ENCODE data around the gene CBL.
A peak's percentile ranks its signal among the peaks of the same experiment; 100 is the strongest.

The CBL gene

GRCh38 chr11:119267645-119268044 lies 61.5 kb downstream of the CBL start:
- TF ChIP-seq CTCF (IDR thresholded peaks at IDR 0.05; ENCODE audit: low read depth, low read length) (no peak), MYC (IDR thresholded peaks at IDR 0.05; ENCODE audit: low read depth, low read length) (no peak), POLR2A (IDR thresholded peaks at IDR 0.05; ENCODE audit: extremely low read depth, insufficient read length) (no peak)
- TF ChIP-seq, protein P1, sequence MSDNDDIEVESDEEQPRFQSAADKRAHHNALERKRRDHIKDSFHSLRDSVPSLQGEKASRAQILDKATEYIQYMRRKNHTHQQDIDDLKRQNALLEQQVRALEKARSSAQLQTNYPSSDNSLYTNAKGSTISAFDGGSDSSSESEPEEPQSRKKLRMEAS (IDR thresholded peaks at IDR 0.05; ENCODE audit: low read depth, low read length), result no peak
- no peak overlapping the region for H3K4me3 ChIP-seq (ENCODE audit: low read depth, low read length)
- no peak for DNase-seq (ENCODE audit: low read depth)

GRCh38 chr11:119273721-119274120 lies 67.6 kb downstream of the CBL start:
- TF ChIP-seq MYC (IDR thresholded peaks at IDR 0.05; ENCODE audit: low read depth, low read length), result no peak
- TF ChIP-seq CTCF (IDR thresholded peaks at IDR 0.05; ENCODE audit: low read depth, low read length), result no peak
- no peak for TF ChIP-seq POLR2A (IDR thresholded peaks at IDR 0.05; ENCODE audit: extremely low read depth, insufficient read length)
- TF ChIP-seq, protein P1 (IDR thresholded peaks at IDR 0.05; ENCODE audit: low read depth, low read length), result no peak
- no peak for DNase-seq (ENCODE audit: low read depth)
- H3K4me3 ChIP-seq (ENCODE audit: low read depth, low read length), result no peak overlapping the region

GRCh38 chr11:119277660-119278059 lies 71.5 kb downstream of the CBL start:
- TF ChIP-seq, protein P1 (IDR thresholded peaks at IDR 0.05; ENCODE audit: low read depth, low read length), result no peak
- TF ChIP-seq MYC (IDR thresholded peaks at IDR 0.05; ENCODE audit: low read depth, low read length) (no peak), CTCF (IDR thresholded peaks at IDR 0.05; ENCODE audit: low read depth, low read length) (no peak)
- H3K4me3 ChIP-seq (ENCODE audit: low read depth, low read length), result no peak overlapping the region
- no peak for DNase-seq (ENCODE audit: low read depth)

GRCh38 chr11:119282495-119282894 lies 76.4 kb downstream of the CBL start:
- peak; percentile 77 for DNase-seq (ENCODE audit: low read depth)

GRCh38 chr11:119284344-119285157 lies 78.4 kb downstream of the CBL start:
- peak; percentile 65 for DNase-seq (ENCODE audit: low read depth)
- TF ChIP-seq, protein P1 (IDR thresholded peaks at IDR 0.05; ENCODE audit: low read depth, low read length), result 0 out of 2 replicates have a peak, but pooled peaks have one; percentile 14
- TF ChIP-seq CTCF (IDR thresholded peaks at IDR 0.05; ENCODE audit: low read depth, low read length), result peak; percentile 47
- TF ChIP-seq MYC (IDR thresholded peaks at IDR 0.05; ENCODE audit: low read depth, low read length), result 0 out of 2 replicates have a peak, but pooled peaks have one; percentile 11
- no peak for TF ChIP-seq POLR2A (IDR thresholded peaks at IDR 0.05; ENCODE audit: extremely low read depth, insufficient read length)
- H3K4me3 ChIP-seq (ENCODE audit: low read depth, low read length), result no peak overlapping the region

More at GRCh38 chr11:119282495-119282894, 76.4 kb downstream of the CBL start:
- H3K4me3 ChIP-seq (ENCODE audit: low read depth, low read length), result no peak overlapping the region
- TF ChIP-seq, protein P1 (IDR thresholded peaks at IDR 0.05; ENCODE audit: low read depth, low read length), result 0 out of 2 replicates have a peak, but pooled peaks have one; percentile 14
- no peak for TF ChIP-seq POLR2A (IDR thresholded peaks at IDR 0.05; ENCODE audit: extremely low read depth, insufficient read length)

DNA sequence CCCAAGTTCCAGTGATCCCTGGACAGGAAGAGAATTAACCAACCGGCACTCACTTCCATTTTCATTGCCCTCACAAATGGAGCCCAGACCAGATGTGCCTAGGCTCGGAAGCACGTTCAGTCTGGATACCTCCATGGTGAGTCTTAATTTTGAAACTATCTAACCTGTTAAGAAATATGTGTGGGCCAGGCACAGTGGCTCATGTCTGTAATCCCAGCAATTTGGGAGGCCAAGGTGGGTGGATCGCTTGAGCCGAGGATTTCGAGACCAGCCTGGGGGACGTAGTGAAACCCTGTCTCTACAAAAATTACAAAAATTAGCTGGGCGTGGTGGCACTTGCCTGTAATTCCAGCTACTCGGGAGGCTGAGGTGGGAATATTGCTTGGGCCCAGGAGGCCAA lies 79.3 kb downstream of the CBL start:
- TF ChIP-seq CTCF (IDR thresholded peaks at IDR 0.05; ENCODE audit: low read depth, low read length), result no peak
- TF ChIP-seq, protein P1 (IDR thresholded peaks at IDR 0.05; ENCODE audit: low read depth, low read length), result no peak
- TF ChIP-seq POLR2A (IDR thresholded peaks at IDR 0.05; ENCODE audit: extremely low read depth, insufficient read length), result no peak
- TF ChIP-seq MYC (IDR thresholded peaks at IDR 0.05; ENCODE audit: low read depth, low read length), result no peak
- DNase-seq (ENCODE audit: low read depth), result no peak
- H3K4me3 ChIP-seq (ENCODE audit: low read depth, low read length), result no peak overlapping the region
